Neural cell (in vitro differentiated cells): ENCODE data around the gene PCSK7.

Experiments used
- CTCF ChIP-seq: fragments of 450-650 bp; IDR thresholded peaks from 2 replicates; pipeline ENCODE4 v1.5.1; 2014; ENCODE audit warnings: antibody characterized with exemption, mild to moderate bottlenecking, moderate library complexity; ENCODE audit not compliant: poor library complexity, severe bottlenecking
- EP300 ChIP-seq: fragments of 450-650 bp; conservative IDR thresholded peaks from 2 replicates; pipeline ENCODE4 v1.6.1; 2014; ENCODE audit warnings: antibody characterized with exemption, mild to moderate bottlenecking, moderate library complexity; ENCODE audit not compliant: poor library complexity, severe bottlenecking
- EZH2 ChIP-seq: fragments of 200-600, 300-800 bp; shearing (Covaris generic), sonication (generic); IDR thresholded peaks from 2 replicates; pipeline ENCODE4 v1.6.1; 2014; ENCODE audit warnings: antibody characterized with exemption, low read length, borderline replicate concordance, mild to moderate bottlenecking; ENCODE audit not compliant: insufficient read depth, poor library complexity, severe bottlenecking
- MXI1 ChIP-seq: fragments of 450-650 bp; conservative IDR thresholded peaks from 2 replicates; pipeline ENCODE4 v1.6.1; 2014; ENCODE audit warnings: antibody characterized with exemption, mild to moderate bottlenecking; ENCODE audit not compliant: poor library complexity, severe bottlenecking
- POLR2AphosphoS5 ChIP-seq: IDR thresholded peaks from 2 replicates; pipeline ENCODE4 v1.6.1; 2012
- REST ChIP-seq: IDR thresholded peaks from 2 replicates; pipeline ENCODE4 v1.6.1; 2012; ENCODE audit warnings: borderline replicate concordance
- SMC3 ChIP-seq: fragments of 450-650 bp; conservative IDR thresholded peaks from 2 replicates; pipeline ENCODE4 v1.6.1; 2014; ENCODE audit warnings: antibody characterized with exemption, mild to moderate bottlenecking, moderate library complexity; ENCODE audit not compliant: poor library complexity

- no peak for TF ChIP-seq MXI1
- TF ChIP-seq EP300, result no peak
- TF ChIP-seq CTCF, result no peak
- no peak for TF ChIP-seq REST
- TF ChIP-seq SMC3, result no peak
- no peak for TF ChIP-seq POLR2AphosphoS5
- no peak for TF ChIP-seq EZH2
These were observed 6.3 kb upstream of the PCSK7 start for GRCh38 chr11:117238221-117238620.
